ENCODE data around the gene MT1H. TPM values are rescaled to one million over a fixed set of nuclear protein-coding genes. Genes with fewer than 3 reads are reported as not detected.
"Not testable (repeated sequence)": the region's sequence is repeated elsewhere in the genome, so short reads cannot be mapped to it uniquely, and the experiment has no call there.

The MT1H gene
- total RNA-seq, 1 donor from 2014 or later = not detected

GRCh38 chr16:56657555-56658326 lies 11.9 kb upstream of the MT1H start, which contains the start of gene MT1F:
Gene MT1F (plus strand): TSS chr16:56657959. CDS start chr16:56658059, 100 bp downstream.
- intact Hi-C loops (cut with DNase I) = no loop called here
- ATAC-seq (ENCODE audit: poor library complexity) (peak; percentile 93), DNase-seq (peak; percentile 84)

GRCh38 chr16:56658327-56658875 lies 11.2 kb upstream of the MT1H start:
- intact Hi-C loops (cut with DNase I) = no loop called here
- peak; percentile 80 for DNase-seq
- ATAC-seq (ENCODE audit: poor library complexity) = no peak

DNA sequence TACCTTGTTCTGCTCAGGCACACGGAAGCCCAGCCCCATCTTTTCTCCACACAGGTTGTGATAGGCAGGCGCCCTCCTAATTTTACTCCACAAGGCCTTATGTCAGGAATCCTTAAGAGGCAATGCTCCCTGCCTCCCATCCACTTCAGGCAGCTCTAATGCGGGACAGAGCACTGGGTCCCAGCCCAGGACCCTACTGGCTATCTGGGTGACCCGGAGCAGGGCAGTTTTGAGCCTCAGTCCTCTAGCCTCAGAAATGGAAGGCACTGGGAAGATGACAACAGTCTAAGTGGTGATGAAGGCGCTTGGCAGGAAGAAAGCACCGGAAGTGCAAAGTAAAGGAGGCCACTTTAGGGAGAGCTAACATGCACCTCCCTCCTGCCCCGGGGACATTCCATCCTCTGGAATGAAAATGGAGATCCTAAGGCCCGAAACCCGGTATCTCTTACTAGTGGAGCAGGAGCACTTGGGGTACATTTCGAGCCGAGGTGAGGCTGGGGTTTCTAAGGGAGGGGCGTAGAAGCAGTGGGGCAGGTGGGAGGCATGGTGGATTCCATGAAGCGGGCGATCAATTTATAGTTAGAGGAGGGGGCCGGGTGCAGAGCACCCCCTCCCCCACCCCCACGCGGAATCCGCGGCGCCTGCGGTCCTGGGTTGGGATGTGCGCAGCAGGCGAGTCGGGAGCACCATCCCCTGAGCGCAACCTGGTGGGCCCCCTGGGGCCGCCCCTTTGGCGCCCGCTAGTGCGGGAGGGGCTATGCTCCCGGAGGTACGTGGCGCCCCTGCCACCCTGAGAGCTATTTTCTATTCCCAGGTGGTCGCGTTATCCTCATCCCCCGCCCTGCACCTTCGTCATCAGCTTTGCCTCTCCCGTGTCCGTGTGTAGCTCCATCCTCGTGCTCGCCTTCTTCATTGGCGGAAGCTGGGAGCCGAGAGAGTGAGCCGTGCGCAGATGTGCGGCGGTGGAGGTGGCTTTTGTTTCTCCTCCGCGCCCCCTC lies 7.0 kb upstream of the MT1H start:
- intact Hi-C loops (cut with DNase I) = no loop called here
- DNase-seq (no peak), ATAC-seq (ENCODE audit: poor library complexity) (no peak)

DNA sequence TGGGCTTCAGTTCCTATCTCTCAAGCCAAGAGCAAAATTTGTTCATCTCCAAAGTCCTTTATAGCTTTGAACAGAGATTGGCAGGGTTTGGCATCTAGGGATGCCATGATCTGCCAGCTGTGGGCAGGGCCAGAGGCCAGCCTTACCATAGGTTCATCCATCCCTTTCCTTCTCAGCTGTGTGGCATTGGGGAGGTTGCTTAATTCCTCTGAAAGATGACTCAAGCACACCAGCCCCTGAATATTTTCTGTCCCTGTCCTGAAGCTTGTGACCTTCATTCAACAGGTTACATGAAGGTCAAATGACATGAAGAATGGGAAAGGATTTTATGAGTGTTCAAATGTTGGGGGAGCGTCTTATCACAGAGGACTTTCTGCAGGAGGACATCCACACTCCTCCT lies 5.1 kb upstream of the MT1H start:
- no peak for DNase-seq
- intact Hi-C loops (cut with DNase I) = no loop called here
- no peak for ATAC-seq (ENCODE audit: poor library complexity)

- DNase-seq; ATAC-seq (ENCODE audit: poor library complexity); intact Hi-C loops (cut with DNase I): not testable (repeated sequence)
These were observed 4.0 kb upstream of the MT1H start for GRCh38 chr16:56665286-56666261.

DNA sequence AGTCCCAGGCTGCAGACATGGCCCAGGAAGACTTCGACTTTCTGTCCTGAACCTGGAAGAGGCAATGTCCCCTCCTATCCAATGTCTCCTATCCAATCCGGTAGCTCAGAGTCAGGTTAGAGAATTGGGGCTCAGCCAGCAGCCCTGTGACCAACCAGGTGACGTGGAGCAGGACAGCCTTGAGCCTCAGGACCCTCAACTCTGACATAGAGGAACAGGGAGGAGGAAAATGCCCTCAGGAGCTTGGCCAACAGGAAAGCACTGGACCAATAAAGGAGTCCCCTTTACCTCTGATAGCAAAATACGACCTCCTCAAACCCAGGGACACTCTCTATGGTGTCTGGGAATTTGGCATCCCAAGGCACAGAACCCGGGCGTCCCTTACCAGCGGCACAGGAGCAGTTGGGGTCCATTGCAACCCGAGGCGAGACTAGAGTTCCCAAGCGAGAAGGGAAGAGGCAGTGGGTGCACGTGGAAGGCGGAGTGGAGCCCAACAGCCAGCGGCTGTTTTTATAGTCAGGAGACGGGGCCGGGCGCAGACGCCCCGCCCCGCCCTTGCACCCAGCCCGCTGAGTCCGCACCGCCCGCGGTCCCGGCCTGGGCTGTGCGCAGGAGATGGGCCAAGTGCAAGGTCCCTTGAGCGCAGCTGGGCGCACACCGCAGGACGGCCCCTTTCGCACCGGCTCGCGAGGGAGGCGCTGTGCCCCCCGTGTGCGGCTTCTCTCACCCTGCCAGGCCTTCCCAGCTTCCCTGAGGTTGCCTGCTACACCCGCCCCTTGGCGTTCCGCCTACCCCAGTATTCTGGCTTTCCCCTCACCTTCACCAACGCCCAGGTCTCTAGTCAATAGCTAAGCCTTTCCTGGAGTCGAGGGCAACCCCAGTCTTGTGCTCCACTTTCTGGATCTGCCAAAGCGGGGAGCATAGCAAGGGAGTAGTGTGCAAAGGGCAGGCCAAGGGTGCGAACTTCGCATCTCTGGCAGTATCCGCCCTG lies 1.7 kb upstream of the MT1H start, which contains the start of gene MT1G:
Gene MT1G, minus strand, starts transcription at position 485 of the 991 bp plus-strand sequence. Its CDS starts 72 bp downstream, at position 413.
- intact Hi-C loops (cut with DNase I) = no loop called here
- DNase-seq (peak; percentile 74), ATAC-seq (ENCODE audit: poor library complexity) (peak; percentile 93)

GRCh38 chr16:56669840-56670619 lies 416 bp downstream of the MT1H start:
- DNase-seq = no peak
- no peak for ATAC-seq (ENCODE audit: poor library complexity)
- intact Hi-C loops (cut with DNase I) = no loop called here

- intact Hi-C loops (cut with DNase I) = no loop called here
- no peak for DNase-seq
- no peak for ATAC-seq (ENCODE audit: poor library complexity)
These were observed 963 bp downstream of the MT1H start for GRCh38 chr16:56670620-56670934.

DNA sequence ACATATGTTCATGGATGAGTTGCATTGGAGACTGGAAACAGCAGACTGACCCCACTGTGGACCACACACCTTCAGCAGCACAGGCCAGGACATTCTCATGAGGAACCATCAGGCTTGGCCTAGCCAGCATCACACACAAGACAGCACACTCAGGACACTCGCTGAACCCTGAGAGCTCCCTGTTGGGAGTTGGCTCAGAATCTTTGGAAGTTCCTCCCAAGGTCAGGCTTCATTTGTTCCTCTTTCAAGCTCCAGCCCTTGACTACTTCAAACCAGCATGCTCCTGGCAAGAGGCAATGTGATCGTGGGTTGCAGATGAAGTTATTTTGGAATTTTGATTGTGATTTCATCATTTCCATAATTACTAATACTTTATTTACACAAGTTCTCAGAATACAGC lies 2.1 kb downstream of the MT1H start:
- DNase-seq; ATAC-seq (ENCODE audit: poor library complexity): not testable (repeated sequence)
- intact Hi-C loops (cut with DNase I) = loop anchor here (2.0 kb wide), 1 partner anchor 31 kb away; no protein-coding TSS in a partner anchor

DNA sequence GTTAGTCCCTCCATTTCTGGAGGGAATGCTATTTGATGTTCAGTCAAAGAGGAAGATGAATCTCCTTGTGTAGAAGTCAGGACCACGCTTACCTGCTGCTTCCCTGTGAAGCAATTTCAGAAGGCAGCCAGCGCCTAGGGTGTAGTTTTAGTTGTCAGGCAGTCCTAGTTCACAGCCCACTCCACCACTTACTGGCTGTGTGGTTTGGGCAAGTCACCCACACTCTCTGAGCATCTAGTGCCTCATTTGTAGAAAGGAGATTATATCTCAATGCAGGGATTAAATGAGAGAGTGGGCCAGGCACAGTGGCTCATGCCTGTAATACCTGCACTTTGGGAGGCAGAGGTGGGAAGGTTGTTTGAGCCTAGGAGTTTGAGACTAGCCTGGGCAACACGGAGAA lies 2.6 kb downstream of the MT1H start:
- not testable (repeated sequence) for ATAC-seq (ENCODE audit: poor library complexity)
- intact Hi-C loops (cut with DNase I) = loop anchor here (2.0 kb wide), 1 partner anchor 31 kb away; no protein-coding TSS in a partner anchor

GRCh38 chr16:56672761-56673536 lies 3.3 kb downstream of the MT1H start:
- intact Hi-C loops (cut with DNase I) = loop anchor here (2.0 kb wide), 1 partner anchor 30 kb away; no protein-coding TSS in a partner anchor
- no peak for DNase-seq
- no peak for ATAC-seq (ENCODE audit: poor library complexity)

More for the DNA sequence above, 2.6 kb downstream of the MT1H start:
- not testable (repeated sequence) for DNase-seq

- DNase-seq = no peak
- intact Hi-C loops (cut with DNase I) = loop anchor here (2.0 kb wide), 1 partner anchor 29 kb away; no protein-coding TSS in a partner anchor
- ATAC-seq (ENCODE audit: poor library complexity) = peak; percentile 55
These were observed 4.3 kb downstream of the MT1H start for GRCh38 chr16:56673921-56674320.

DNA sequence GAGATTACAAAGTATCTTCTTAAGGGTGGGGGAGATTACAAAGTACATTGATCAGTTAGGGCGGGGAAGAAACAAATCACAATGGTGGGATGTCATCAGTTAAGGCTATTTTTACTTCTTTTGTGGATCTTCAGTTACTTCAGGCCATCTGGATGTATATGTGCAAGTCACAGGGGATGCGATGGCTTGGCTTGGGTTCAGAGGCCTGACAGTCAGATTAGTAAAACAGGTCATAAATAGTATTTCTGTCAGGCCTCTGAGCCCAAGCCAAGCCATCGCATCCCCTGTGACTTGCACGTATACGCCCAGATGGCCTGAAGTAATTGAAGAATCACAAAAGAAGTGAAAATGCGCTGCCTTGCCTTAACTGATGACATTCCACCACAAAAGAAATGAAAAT lies 5.0 kb downstream of the MT1H start:
- intact Hi-C loops (cut with DNase I); DNase-seq; ATAC-seq (ENCODE audit: poor library complexity): not testable (repeated sequence)

- DNase-seq (no peak), ATAC-seq (ENCODE audit: poor library complexity) (no peak)
- intact Hi-C loops (cut with DNase I) = no loop called here
These were observed 6.1 kb downstream of the MT1H start for GRCh38 chr16:56675685-56676210.

- no peak for DNase-seq
- ATAC-seq (ENCODE audit: poor library complexity) = no peak
- intact Hi-C loops (cut with DNase I) = no loop called here
These were observed 7.9 kb downstream of the MT1H start for GRCh38 chr16:56677474-56677873.

Measured in Right ventricle myocardium superior (tissue), 1 donor.